GM18511 (cell line): ENCODE data around the gene BIRC6.

Experiments used
- ATAC-seq: cut with Tn5 transposase; IDR thresholded peaks from one replicate; pipeline ENCODE4 v1.9.1; 2021; ENCODE audit warnings: mild to moderate bottlenecking, moderate library complexity; ENCODE audit not compliant: unreplicated experiment

BIRC6 gene

DNA sequence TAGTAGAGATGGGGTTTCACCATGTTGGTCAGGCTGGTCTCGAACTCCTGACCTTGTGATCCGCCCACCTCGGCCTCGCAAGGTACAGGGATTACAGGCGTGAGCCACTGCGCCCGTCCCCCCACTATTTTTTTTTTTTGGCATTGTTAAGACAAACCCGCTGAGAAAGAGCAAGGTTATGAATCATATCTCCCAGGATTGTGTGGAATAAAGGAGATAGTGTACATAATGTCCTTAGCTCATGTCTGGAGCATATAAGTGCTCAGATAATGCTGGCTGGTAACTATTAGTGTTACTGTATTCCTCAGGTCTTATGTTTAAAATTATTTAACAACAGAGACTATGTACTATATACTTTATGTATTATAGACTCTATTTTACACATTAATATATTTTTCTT lies 307.0 kb downstream of the BIRC6 start:
- ATAC-seq, result no peak

DNA sequence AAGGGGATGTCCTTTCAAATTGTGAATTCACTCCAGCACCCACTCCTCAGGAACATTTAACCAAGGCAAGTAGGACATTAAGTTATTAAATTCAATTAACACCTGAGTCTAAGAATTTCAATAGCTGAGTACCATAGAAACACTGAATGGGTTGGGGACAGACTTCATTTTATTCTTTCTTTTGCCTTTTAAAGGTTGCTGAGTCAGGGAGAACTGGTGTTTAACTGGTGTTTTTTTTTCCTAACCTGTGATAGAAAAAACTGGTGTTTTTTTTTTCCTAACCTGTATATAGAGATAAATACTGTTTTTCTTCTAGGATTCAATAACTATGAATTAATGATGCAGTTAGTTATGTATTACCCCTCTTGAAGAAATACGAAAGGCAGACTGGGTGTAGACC lies 309.9 kb downstream of the BIRC6 start:
- ATAC-seq, result no peak

DNA sequence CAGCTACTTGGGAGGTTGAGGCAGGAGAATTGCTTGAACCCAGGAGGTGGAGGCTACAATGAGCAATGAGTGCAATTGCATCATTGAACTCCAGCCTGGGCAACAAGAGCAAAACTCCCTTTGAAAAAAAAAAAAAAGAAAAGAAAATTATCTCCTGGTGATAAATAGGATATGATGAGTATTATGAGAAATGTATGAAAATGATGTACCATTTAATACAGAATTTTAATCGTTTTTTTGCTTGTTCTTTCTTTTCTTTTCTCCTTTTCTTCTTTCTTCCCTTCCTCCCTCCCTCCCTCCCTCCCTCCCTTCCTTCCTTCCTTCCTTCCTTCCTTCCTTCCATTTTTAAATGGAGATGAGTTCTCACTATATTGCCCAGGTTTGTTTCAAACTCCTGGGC lies 311.4 kb downstream of the BIRC6 start:
- ATAC-seq, result no peak
